Naive B cell (primary cell): Measurements from ENCODE around the gene CTNNB1. TPM values are rescaled to one million over a fixed set of nuclear protein-coding genes. Genes with fewer than 3 reads are reported as not detected.

ENCODE experiments used
- ATAC-seq, 2 donors: fragments of 150-1000 bp; cut with Tn5 transposase; 2 replicates each; pipeline ENCODE4 v1.10.0; 2021; ENCODE audit warnings: low read depth in 2 of 2, mild to moderate bottlenecking in 2 of 2, moderate library complexity in 2 of 2
- DNase-seq: peaks from one replicate; pipeline ENCODE4 v3.0.0; 2022
- H3K27ac Mint-ChIP-seq, 6 donors: one replicate each; pipeline ENCODE4 v1.8.0; 2020 to 2022; ENCODE audit warnings: mild to moderate bottlenecking in 6 of 6, mixed read lengths in 6 of 6, moderate library complexity in 5 of 6, inconsistent platforms in 2 of 6
- H3K27me3 Mint-ChIP-seq, 3 donors: one replicate each; pipeline ENCODE4 v1.8.0; 2021 to 2022; ENCODE audit warnings: mixed read lengths in 3 of 3, mild to moderate bottlenecking in 1 of 3
- H3K36me3 Mint-ChIP-seq, 2 donors: one replicate each; pipeline ENCODE4 v1.8.0; 2020 to 2022; ENCODE audit warnings: mixed read lengths in 2 of 2, inconsistent platforms in 1 of 2, mild to moderate bottlenecking in 1 of 2
- H3K4me1 Mint-ChIP-seq, 3 donors: one replicate each; pipeline ENCODE4 v1.8.0; 2020 to 2022; ENCODE audit warnings: mixed read lengths in 3 of 3, inconsistent platforms in 1 of 3, mild to moderate bottlenecking in 1 of 3, moderate library complexity in 1 of 3
- H3K4me3 Mint-ChIP-seq, 8 donors: one replicate each; pipeline ENCODE4 v1.8.0; 2020 to 2022; ENCODE audit warnings: mild to moderate bottlenecking in 8 of 8, mixed read lengths in 8 of 8, moderate library complexity in 8 of 8, inconsistent platforms in 2 of 8
- H3K9me3 Mint-ChIP-seq, 7 donors: one replicate each; pipeline ENCODE4 v1.8.0; 2020 to 2022; ENCODE audit warnings: mixed read lengths in 7 of 7, mild to moderate bottlenecking in 5 of 7, inconsistent platforms in 2 of 7, moderate library complexity in 1 of 7
- polyA plus RNA-seq, 6 donors: library from polyadenylated mRNA; unstranded; fragments of 300-500 nt; fragmentation: Illumina TruSeq; gene quantifications; one replicate each; pipeline ENCODE4 v1.2.3, GENCODE V29; 2021; ENCODE audit warnings: low read depth in 6 of 6

CTNNB1 gene
- polyA plus RNA-seq, 6 donors from 2014 or later: 32.8 to 86.1 (median 43.0) TPM

GRCh38 chr3:41196499-41197410 is 2.5 kb upstream of the CTNNB1 start:
- Mint-ChIP-seq H3K4me3 (peak overlapping the region in 1 of 8 donors; percentile 57), H3K36me3 (no peaks in the 10 kb centered on the region), H3K4me1 (peaks cover 18 to 20% (median 19%) of the 10 kb centered on the region in 3 donors), H3K27me3 (peaks cover 5 to 6% (median 6%) of the 10 kb centered on the region in 3 donors), H3K9me3 (no peaks in the 10 kb centered on the region), H3K27ac (no peak overlapping the region)
- ATAC-seq (no peak), DNase-seq (no peak)

DNA sequence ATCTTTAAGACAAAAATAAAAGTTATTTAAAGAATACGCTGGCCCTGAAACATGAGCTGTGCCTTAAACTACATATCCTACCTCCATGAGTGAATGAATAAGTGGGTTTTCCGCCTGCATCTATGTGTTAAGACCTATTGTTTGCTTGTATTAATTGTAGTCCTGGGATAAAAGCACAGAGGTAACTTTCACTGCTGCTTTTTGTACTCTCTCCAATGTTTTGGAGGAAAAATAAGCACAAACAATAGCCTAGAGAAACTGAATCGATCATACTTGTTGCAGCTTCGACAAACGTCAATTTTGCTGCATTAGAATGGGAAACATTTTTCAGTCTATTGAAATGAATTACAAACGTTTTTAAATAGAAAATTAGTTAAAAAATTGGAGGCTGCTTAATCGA is 1.3 kb upstream of the CTNNB1 start:
- ATAC-seq (no peak), DNase-seq (no peak)
- Mint-ChIP-seq H3K36me3 (no peaks in the 10 kb centered on the region), H3K27ac (peak overlapping the region in 4 of 6 donors; percentile 85 to 98 (median 94)), H3K9me3 (no peaks in the 10 kb centered on the region), H3K4me1 (peaks cover 30 to 33% (median 32%) of the 10 kb centered on the region in 3 donors), H3K27me3 (peaks cover 5 to 6% (median 6%) of the 10 kb centered on the region in 3 donors), H3K4me3 (peak overlapping the region; percentile 91 to 96 (median 95))

GRCh38 chr3:41198526-41198925 is 779 bp upstream of the CTNNB1 start:
- Mint-ChIP-seq H3K4me3 (peak overlapping the region; percentile 91 to 96 (median 95)), H3K9me3 (no peaks in the 10 kb centered on the region), H3K27me3 (peaks cover 5 to 6% (median 6%) of the 10 kb centered on the region in 3 donors), H3K36me3 (no peaks in the 10 kb centered on the region), H3K27ac (peak overlapping the region; percentile 64 to 98 (median 94)), H3K4me1 (peaks cover 32 to 38% (median 36%) of the 10 kb centered on the region in 3 donors)
- peak; percentile 4 to 7 for ATAC-seq
- no peak for DNase-seq

GRCh38 chr3:41199866-41200668 is 762 bp downstream of the CTNNB1 start:
- Mint-ChIP-seq H3K36me3 (no peaks in the 10 kb centered on the region), H3K4me1 (peaks cover 40 to 52% (median 51%) of the 10 kb centered on the region in 3 donors), H3K27me3 (peaks cover 0 to 6% (median 5%) of the 10 kb centered on the region in 3 donors), H3K9me3 (no peaks in the 10 kb centered on the region), H3K4me3 (peak overlapping the region; percentile 86 to 96 (median 91)), H3K27ac (peak overlapping the region; percentile 31 to 98 (median 88))
- ATAC-seq (peak; percentile 20 to 22), DNase-seq (peak; percentile 32)

- DNase-seq: no peak
- Mint-ChIP-seq H3K27me3 (peaks cover 0 to 6% (median 5%) of the 10 kb centered on the region in 3 donors), H3K9me3 (no peaks in the 10 kb centered on the region)
Measured at GRCh38 chr3:41200669-41201021, 1.3 kb downstream of the CTNNB1 start.

GRCh38 chr3:41202075-41202833 is 2.9 kb downstream of the CTNNB1 start:
- Mint-ChIP-seq H3K9me3 (no peaks in the 10 kb centered on the region), H3K4me3 (peak overlapping the region; percentile 53 to 96 (median 90)), H3K27ac (peak overlapping the region in 1 of 6 donors; percentile 36), H3K4me1 (peaks cover 57 to 72% (median 66%) of the 10 kb centered on the region in 3 donors), H3K36me3 (no peaks in the 10 kb centered on the region), H3K27me3 (no peaks in the 10 kb centered on the region)
- ATAC-seq (no peak), DNase-seq (no peak)

More at GRCh38 chr3:41200669-41201021, 1.3 kb downstream of the CTNNB1 start:
- Mint-ChIP-seq H3K36me3 (no peaks in the 10 kb centered on the region), H3K4me3 (peak overlapping the region; percentile 86 to 96 (median 91)), H3K27ac (peak overlapping the region; percentile 58 to 98 (median 84)), H3K4me1 (peaks cover 42 to 56% (median 51%) of the 10 kb centered on the region in 3 donors)
- no peak for ATAC-seq

DNA sequence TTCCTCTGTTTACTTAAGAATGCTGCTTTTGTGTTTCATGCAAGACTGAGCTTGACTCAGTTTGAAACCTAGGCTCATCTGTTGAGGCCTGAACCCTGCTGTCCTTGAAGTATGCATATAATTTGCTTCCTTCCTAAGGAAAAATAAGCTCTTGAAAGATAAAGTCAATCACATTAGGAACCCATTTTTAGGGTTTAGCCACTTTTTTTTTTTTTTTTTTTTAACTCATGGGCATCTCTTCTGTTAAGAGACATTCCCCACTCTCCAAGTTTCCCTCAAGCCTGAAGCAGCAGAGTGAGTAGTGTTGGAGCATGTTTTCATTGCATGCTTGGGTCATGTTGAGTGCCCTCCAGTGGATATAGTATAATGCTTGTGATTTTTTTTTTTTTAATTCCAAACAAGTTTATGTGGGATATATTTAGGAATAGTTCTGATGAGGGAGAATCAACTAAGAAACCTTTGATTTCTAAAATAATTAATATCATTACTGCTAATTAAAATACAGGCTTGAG is 3.6 kb downstream of the CTNNB1 start:
- no peaks in the 10 kb centered on the region for H3K27me3 Mint-ChIP-seq
- DNase-seq (no peak), ATAC-seq (no peak)
- peaks cover 63 to 79% (median 73%) of the 10 kb centered on the region in 3 donors for H3K4me1 Mint-ChIP-seq
- H3K27ac Mint-ChIP-seq: peak overlapping the region in 2 of 6 donors; percentile 36 to 54
- H3K4me3 Mint-ChIP-seq: peak overlapping the region in 5 of 8 donors; percentile 42 to 96 (median 90)
- H3K36me3 Mint-ChIP-seq: no peaks in the 10 kb centered on the region
- no peaks in the 10 kb centered on the region for H3K9me3 Mint-ChIP-seq

GRCh38 chr3:41204369-41204768 is 5.1 kb downstream of the CTNNB1 start:
- ATAC-seq (no peak), DNase-seq (no peak)
- Mint-ChIP-seq H3K27me3 (no peaks in the 10 kb centered on the region), H3K9me3 (no peaks in the 10 kb centered on the region), H3K4me3 (peak overlapping the region in 3 of 8 donors; percentile 46 to 52 (median 52)), H3K27ac (peak overlapping the region in 1 of 6 donors; percentile 62), H3K4me1 (peaks cover 75 to 90% (median 87%) of the 10 kb centered on the region in 3 donors), H3K36me3 (peaks cover 0 to under 1% of the 10 kb centered on the region in 2 donors)

DNA sequence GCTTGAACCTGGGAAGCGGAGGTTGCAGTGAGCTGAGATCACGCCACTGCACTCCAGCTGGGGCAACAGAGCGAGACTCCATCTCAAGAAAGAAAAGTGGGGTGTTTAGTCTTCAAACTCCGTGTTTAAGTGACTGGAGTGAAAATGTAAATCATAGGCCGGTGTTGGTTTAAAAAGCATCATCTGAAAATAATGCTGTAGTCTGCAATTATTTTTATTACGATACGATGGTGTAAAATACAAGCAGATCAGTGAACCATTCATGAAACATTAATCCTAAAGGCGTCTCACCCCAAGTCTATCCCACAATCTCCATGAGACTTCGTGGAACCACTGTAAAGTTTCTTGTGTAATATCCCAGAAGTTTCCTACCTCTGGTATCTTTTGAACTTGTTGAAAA is 6.3 kb downstream of the CTNNB1 start:
- H3K4me3 Mint-ChIP-seq: peak overlapping the region in 4 of 8 donors; percentile 10 to 65 (median 44)
- ATAC-seq (no peak), DNase-seq (no peak)
- H3K27ac Mint-ChIP-seq: peak overlapping the region in 3 of 6 donors; percentile 57 to 65 (median 64)
- H3K36me3 Mint-ChIP-seq: peaks cover 0 to 4% of the 10 kb centered on the region in 2 donors
- H3K4me1 Mint-ChIP-seq: peaks cover 73 to 91% (median 83%) of the 10 kb centered on the region in 3 donors
- no peaks in the 10 kb centered on the region for H3K9me3 Mint-ChIP-seq
- no peaks in the 10 kb centered on the region for H3K27me3 Mint-ChIP-seq

DNA sequence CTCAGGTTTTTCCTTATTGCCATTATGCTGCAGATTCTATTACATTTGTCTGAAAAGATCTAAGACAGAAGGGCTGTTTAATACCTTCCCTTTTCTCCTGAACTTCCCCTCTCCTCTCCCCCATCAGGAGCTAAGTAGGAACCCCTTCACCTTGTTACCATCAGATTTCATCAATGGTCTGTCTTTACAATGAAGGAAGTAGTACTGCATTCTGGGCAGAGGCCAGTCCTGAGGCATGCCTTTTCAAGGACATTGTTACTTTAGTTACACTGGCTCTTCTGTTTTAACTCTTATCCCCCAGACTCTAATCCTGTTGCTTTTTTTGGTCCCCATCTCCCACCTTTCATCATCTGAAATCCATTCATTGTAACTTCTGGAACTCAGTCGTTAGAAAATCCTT is 8.1 kb downstream of the CTNNB1 start:
- Mint-ChIP-seq H3K4me1 (peaks cover 69 to 89% (median 78%) of the 10 kb centered on the region in 3 donors), H3K9me3 (no peaks in the 10 kb centered on the region), H3K27ac (peak overlapping the region in 4 of 6 donors; percentile 37 to 69 (median 52)), H3K27me3 (no peaks in the 10 kb centered on the region), H3K4me3 (peak overlapping the region in 7 of 8 donors; percentile 6 to 74 (median 24)), H3K36me3 (peaks cover 0 to 4% of the 10 kb centered on the region in 2 donors)
- ATAC-seq (no peak), DNase-seq (no peak)

DNA sequence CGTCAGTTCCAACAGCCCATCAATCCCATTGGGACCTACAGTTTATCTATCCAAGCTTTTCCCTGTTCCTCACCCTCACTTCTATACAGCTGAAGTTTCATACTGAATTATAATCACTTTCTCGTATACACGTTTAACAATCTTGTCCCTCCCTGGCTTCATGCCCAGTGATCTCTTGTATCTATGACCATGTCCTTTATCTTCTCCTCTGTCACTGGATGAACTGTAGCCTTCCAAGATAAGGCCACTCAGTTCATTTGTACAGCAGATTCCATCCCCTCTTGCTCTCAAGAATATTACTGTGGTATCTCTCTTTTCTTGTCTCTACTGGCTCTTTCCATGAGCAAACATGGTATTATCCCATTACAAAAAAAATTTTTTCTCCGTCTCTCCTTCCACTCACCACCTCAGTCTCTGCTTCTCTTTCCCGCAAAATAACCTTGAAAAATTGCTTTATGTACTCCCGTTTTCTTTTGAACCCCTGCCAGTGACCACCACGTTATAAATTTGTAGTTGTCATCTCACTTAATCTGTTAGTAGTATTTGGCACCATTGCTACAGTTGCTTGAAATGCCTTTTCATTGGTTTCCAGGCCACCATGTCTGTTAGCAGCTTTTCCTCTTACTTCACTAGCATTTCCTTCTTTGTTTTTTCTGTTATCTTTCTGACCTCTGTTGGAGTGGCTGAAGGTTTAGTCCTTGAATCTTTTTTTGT is 9.4 kb downstream of the CTNNB1 start:
- Mint-ChIP-seq H3K36me3 (peaks cover 0 to 4% of the 10 kb centered on the region in 2 donors), H3K9me3 (no peaks in the 10 kb centered on the region), H3K4me1 (peaks cover 74 to 89% (median 78%) of the 10 kb centered on the region in 3 donors), H3K27ac (peak overlapping the region in 5 of 6 donors; percentile 7 to 78 (median 31)), H3K27me3 (no peaks in the 10 kb centered on the region), H3K4me3 (peak overlapping the region in 3 of 8 donors; percentile 2 to 30 (median 25))
- ATAC-seq (no peak), DNase-seq (no peak)

GRCh38 chr3:41209646-41210045 is 10.3 kb downstream of the CTNNB1 start:
- Mint-ChIP-seq H3K27me3 (no peaks in the 10 kb centered on the region), H3K4me1 (peaks cover 75 to 86% (median 77%) of the 10 kb centered on the region in 3 donors), H3K4me3 (peak overlapping the region in 2 of 8 donors; percentile 2 to 17), H3K9me3 (no peaks in the 10 kb centered on the region), H3K36me3 (peaks cover 0 to 4% of the 10 kb centered on the region in 2 donors), H3K27ac (peak overlapping the region in 3 of 6 donors; percentile 33 to 65 (median 39))
- DNase-seq: no peak
- ATAC-seq: no peak
